GM18858 (cell line): ENCODE measurements around the gene ACOT2.
"Not testable (repeated sequence)": the region's sequence is repeated elsewhere in the genome, so short reads cannot be mapped to it uniquely, and the experiment has no call there.

Experiments used
- ATAC-seq: cut with Tn5 transposase; IDR thresholded peaks from one replicate; pipeline ENCODE4 v1.9.1; 2021; ENCODE audit not compliant: unreplicated experiment

ACOT2 gene

GRCh38 chr14:73567951-73568885, 795 bp upstream of the ACOT2 start:
- no peak for ATAC-seq

DNA sequence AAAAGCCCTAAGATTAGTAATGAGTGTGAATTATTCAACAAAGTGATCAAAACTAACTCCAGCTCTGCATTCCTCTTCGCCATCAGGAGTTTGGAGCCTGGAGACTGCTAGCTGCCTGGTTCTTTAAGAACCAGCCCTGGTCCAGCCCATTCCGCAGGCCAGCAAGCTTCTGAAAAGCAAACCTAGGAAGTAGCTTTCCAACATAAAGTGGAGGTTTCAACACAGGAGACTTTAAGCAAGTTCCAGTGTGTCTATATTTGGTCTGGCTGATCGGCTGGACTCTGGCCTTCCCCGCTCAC, 178 bp upstream of the ACOT2 start:
- ATAC-seq = not testable (repeated sequence)

DNA sequence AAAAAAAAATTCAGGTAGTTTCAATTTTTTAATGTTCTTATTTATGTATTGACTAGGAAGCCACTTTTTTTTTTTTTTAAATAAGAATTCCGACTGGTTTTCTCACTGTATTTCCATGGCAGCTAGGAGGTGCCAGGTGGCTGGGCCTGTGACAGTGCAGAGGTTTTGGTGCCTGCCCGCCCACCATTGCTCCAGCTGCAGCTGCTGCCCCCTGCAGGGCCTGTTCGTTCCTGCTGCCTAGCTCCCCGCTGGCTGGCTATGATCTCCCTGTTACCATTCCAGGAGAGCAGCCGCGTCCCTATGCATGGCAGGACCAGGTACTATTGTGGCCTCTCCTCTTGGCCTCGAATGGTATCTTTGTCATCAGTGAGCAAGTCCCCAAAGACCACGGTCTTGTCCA, 1.9 kb downstream of the ACOT2 start:
- ATAC-seq = not testable (repeated sequence)

DNA sequence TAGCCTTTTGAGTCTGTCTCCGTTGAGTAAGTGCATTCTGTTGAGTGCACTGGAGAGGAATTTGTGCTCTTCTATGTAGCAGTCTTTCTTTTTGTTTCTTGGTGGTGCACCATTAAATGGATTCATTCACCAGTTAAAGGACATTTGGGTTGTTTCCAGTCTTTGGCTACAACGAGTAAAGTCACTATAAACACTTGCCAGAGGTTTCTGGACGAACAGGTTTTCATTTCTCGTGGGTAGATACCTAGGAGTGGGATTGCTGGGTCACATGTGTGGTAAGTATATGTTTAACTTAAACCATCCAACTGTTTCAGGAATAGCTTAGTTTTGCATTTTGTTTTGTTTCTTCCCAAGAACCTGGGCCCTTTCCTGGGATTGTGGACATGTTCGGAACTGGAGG, 4.0 kb downstream of the ACOT2 start:
- ATAC-seq = not testable (repeated sequence)

- ATAC-seq = not testable (repeated sequence)
These were observed 4.7 kb downstream of the ACOT2 start for GRCh38 chr14:73573740-73574139.

DNA sequence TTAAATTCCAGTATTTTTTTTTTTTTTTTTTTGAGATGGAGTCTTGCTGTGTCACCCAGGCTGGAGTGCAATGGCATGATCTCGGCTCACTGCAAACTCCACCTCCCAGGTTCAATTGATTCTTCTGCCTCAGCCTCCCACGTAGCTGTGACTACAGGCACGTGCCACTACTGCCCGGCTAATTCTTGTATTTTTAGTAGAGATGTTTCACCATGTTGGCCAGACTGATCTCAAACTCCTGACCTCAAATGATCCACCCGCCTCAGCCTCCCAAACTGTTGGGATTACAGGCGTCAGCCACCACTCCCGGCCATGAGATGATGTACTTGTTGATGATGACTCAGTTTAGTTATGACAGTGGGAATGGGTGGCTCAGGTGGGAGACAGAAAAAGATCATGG, 5.2 kb downstream of the ACOT2 start:
- not testable (repeated sequence) for ATAC-seq

GRCh38 chr14:73576391-73576790, 7.4 kb downstream of the ACOT2 start:
- ATAC-seq = no peak

DNA sequence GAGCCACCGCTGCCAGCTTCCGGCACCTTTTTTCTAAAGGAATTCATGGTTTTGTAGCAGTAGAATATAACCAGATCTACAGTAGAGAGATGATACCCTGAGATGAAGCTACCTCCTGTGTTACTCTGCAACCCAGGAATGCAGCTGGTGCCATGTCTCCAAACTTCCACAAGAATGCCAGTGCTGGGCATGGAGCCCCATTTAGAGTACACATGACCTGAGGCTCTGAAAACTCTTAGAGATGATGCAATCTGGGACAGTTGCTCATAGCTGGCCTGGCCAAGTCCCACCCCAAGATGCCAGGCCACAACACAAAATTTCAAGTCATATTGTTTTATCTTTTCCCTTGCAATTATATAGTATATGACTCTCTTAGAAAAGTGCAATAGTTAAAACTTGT, 8.2 kb downstream of the ACOT2 start:
- ATAC-seq = not testable (repeated sequence)

DNA sequence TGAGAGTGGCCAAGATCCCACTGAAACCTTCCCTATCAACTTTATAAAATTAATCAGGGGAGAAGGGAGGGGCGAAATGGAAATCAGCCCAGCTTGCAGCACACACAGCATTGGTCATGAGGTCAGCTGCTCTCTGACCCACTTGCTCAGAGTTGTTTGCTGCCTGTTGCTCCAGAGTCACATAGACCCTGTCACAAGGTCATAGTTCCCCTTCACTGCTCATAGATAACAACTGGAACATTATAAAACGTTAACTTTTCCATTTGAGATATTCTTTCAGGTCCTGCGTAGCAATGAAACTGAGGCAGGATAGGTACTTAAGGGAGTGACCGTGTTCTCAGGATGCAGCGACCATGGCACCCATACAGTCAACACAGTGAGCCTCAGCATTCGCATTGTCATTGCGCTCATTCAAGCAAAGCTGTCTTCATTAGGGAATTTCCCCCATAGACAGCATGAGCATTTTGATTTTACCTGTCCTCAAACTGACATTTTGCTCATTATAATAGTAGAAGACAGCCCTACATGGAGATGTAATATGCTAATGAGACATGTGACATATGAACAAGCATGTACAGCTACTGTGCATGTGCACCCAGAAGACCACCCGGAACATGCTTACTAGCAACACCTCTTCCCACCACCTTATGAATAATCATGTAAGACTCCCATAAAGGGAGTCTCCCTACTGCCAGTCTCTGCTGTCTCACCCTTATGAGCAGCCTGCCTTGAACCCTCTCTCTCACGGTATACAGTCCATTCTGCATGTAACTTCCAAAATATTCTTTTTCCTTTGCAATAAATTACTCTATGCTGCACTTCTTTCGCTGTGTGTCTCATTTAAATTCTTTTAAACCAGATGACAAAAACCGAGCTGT, 13.3 kb downstream of the ACOT2 start:
- not testable (repeated sequence) for ATAC-seq

GRCh38 chr14:73588695-73589094, 19.7 kb downstream of the ACOT2 start:
- ATAC-seq = no peak

DNA sequence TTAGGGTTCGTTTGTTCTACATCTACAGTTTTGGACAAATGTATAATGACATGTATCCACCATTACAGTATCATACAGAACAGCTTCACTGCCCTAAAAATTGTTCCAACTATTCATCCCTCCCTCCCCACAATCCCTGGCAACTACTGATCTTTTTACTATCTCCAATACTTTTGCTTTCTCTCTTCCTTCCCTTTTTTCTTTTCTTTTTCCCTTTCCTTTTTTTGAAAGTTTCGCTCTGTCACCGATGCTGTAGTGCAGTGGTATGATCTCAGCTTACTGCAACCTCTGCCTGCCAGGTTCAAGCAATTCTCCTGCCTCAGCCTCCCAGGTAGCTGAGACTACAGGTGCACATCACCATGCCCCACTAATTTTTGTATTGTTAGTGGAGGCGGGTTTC, 20.1 kb downstream of the ACOT2 start:
- ATAC-seq = no peak

DNA sequence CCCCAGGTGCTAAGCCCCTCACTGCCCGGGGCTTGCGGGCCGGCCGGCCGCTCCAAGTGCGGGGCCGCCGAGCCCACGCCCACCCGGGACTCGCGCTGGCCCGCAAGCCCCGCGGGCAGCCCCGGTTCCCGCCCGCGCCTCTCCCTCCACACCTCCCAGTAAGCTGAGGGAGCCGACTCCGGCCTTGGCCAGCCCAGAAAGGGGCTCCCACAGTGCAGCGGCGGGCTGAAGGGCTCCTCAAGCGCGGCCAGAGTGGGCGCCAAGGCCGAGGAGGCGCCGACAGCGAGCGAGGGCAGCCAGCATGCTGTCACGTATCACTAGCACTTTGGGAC, 21.6 kb downstream of the ACOT2 start:
- not testable (repeated sequence) for ATAC-seq

DNA sequence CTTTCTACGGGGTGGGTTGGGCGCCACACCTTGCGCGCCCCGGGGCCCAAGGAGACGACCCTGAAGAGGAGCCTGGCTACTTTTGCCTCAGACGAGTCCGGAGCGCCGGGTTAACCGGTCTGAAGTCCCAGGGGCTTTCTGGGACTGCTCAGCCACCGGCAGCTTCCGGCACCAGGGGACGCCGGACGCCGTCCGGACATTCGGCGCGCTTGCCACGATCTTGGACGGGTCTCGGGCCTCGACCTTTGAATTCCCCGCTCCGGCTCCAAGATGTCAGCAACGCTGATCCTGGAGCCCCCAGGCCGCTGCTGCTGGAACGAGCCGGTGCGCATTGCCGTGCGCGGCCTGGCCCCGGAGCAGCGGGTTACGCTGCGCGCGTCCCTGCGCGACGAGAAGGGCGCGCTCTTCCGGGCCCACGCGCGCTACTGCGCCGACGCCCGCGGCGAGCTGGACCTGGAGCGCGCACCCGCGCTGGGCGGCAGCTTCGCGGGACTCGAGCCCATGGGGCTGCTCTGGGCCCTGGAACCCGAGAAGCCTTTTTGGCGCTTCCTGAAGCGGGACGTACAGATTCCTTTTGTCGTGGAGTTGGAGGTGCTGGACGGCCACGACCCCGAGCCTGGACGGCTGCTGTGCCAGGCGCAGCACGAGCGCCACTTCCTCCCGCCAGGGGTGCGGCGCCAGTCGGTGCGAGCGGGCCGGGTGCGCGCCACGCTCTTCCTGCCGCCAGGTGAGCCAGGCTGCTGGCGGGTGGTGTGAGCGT, 22.9 kb downstream of the ACOT2 start, which contains the start of gene ACOT4:
TSS of gene ACOT4 (plus strand) at position 184 of the 760 bp plus-strand sequence. CDS start at position 271, 87 bp downstream.
- no peak for ATAC-seq

- ATAC-seq = no peak
These were observed 25.5 kb downstream of the ACOT2 start for GRCh38 chr14:73594491-73594890.

GRCh38 chr14:73599499-73599898, 30.5 kb downstream of the ACOT2 start:
- no peak for ATAC-seq

DNA sequence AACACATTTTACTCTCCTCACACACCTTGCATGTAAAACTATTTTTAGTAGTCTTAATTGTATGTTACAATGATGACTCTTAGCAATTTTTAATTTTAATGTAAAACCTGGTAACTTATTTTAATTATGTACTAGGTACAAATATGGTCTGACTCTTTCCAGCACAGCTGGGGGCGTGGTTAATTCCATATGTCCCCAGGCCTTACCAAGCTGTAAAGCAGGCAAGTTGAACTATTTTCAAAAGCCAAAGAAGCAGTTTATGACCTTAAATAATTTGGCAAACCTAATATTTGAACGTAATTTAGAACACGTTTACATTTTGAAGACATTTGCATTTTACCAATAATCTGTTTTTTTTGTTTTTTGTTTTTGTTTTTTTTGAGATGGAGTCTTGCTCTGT, 34.0 kb downstream of the ACOT2 start:
- no peak for ATAC-seq

- ATAC-seq = no peak
These were observed 37.3 kb downstream of the ACOT2 start for GRCh38 chr14:73606271-73606670.

DNA sequence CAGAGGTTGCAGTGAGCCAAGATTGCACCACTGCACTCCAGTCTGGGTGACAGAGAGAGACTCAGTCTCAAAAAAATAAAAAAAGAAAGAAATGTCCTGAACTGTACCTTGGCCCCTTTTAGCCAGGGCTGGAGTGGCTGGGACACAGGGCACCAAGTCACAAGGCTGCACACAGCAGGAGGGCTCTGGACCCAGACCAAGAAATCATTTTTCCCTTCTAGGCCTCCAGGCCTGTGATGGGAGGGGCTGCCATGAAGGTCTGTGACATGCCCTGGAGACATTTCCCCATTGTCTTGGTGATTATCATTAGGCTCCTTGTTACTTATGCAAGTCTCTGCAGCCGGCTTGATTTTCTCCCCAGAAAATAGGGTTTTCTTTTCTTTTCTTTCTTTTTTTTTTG, 38.2 kb downstream of the ACOT2 start:
- ATAC-seq = no peak

GRCh38 chr14:73610687-73611086, 41.7 kb downstream of the ACOT2 start:
- no peak for ATAC-seq

- ATAC-seq = peak; percentile 40
These were observed 43.5 kb downstream of the ACOT2 start, which contains the start of gene ACOT6 for GRCh38 chr14:73612339-73613045. ACOT6 (plus strand) TSS chr14:73612517; CDS start chr14:73612572, 55 bp downstream.

DNA sequence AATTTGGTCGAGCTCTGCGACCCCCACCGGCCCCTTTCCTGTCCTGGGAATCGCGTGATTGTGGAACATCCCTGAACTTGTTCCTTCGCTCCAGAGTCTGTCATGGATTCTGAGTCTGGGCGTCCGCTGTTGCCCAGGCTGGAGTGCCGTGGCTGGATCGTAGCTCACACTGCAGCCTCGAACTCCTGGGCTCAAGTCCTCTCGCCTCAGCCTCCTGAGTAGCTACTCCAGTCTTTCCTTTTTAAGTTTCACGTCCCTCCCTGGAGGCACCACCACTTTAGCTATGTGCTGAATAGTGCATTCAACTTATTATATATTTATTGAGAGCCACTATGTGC, 44.0 kb downstream of the ACOT2 start:
- ATAC-seq = no peak
